Measurements from ENCODE around the gene STRA6.

DNA sequence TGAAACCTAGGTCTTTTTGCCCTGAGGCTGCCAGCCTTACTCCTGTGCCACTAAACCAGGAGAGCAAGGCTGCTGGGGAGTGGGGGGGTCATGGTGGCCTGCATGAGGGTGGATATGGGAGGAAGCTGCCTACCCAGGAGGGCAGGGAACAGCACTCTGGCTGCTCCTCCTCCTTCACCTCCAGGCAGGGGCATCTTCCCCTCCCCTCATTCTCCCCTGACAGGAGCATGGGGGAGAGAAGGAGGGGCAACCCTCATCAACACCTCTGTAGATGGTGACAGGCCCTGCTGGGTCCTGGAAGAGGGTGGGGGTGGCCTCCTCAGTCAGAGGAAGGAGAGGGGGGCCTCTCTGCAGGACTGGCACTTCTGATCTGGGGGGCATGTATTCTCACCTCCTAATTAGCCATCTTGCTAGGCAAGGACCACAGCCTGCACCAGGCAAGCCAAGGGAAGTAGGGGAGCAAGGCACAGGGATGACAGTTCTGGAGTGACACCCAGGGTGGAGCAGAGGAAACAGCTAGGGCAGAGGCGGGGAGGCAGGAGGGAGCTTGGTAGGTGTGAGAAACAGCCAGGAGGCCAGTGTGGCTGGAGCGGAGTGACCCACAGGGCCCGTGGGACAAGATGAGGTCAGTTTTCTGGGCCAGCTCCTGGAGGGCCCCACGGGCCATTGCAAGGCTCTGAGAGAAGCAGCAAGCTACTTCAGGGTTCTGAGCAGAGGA lies 38.5 kb upstream of the STRA6 start:
- TF ChIP-seq, protein P1, sequence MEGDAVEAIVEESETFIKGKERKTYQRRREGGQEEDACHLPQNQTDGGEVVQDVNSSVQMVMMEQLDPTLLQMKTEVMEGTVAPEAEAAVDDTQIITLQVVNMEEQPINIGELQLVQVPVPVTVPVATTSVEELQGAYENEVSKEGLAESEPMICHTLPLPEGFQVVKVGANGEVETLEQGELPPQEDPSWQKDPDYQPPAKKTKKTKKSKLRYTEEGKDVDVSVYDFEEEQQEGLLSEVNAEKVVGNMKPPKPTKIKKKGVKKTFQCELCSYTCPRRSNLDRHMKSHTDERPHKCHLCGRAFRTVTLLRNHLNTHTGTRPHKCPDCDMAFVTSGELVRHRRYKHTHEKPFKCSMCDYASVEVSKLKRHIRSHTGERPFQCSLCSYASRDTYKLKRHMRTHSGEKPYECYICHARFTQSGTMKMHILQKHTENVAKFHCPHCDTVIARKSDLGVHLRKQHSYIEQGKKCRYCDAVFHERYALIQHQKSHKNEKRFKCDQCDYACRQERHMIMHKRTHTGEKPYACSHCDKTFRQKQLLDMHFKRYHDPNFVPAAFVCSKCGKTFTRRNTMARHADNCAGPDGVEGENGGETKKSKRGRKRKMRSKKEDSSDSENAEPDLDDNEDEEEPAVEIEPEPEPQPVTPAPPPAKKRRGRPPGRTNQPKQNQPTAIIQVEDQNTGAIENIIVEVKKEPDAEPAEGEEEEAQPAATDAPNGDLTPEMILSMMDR (conservative IDR thresholded peaks at IDR 0.05; ENCODE audit: low read depth, low read length) = no peak
- no peak for TF ChIP-seq EZH2phosphoT487 (IDR thresholded peaks at IDR 0.05; ENCODE audit: borderline replicate concordance, low read length)
